Activated CD4-positive, CD25-positive, alpha-beta regulatory T cell treated with anti-CD3 and anti-CD28 coated beads, Interleukin-2, amount 50 U/mL, for 24 hours (primary cell): Measurements from ENCODE around the gene ARF1.

Experiments
- ATAC-seq, 2 donors: fragments of 150-1000 bp; cut with Tn5 transposase; one replicate each; pipeline ENCODE4 v1.10.0; 2021; ENCODE audit warnings: mild to moderate bottlenecking in 1 of 2, moderate library complexity in 1 of 2

ARF1 gene

GRCh38 chr1:228123505-228123904, 41.0 kb downstream of the ARF1 start:
- no peak for ATAC-seq

GRCh38 chr1:228125185-228125584, 42.7 kb downstream of the ARF1 start:
- no peak for ATAC-seq

- no peak for ATAC-seq
These were observed 49.3 kb downstream of the ARF1 start for GRCh38 chr1:228131766-228132165.

GRCh38 chr1:228134591-228134990, 52.1 kb downstream of the ARF1 start:
- no peak for ATAC-seq

- ATAC-seq = no peak
These were observed 54.4 kb downstream of the ARF1 start for GRCh38 chr1:228136901-228137300.

GRCh38 chr1:228139406-228139930, 57.0 kb downstream of the ARF1 start:
- ATAC-seq = no peak

- ATAC-seq = peak; percentile 90 to 93
These were observed 57.6 kb downstream of the ARF1 start, which contains the start of gene GUK1 for GRCh38 chr1:228139931-228140723. Gene GUK1, plus strand, starts transcription at chr1:228140279. Its CDS starts 24 bp downstream, at chr1:228140303.

GRCh38 chr1:228140724-228141225, 58.3 kb downstream of the ARF1 start:
- no peak for ATAC-seq

GRCh38 chr1:228141226-228142044, 58.9 kb downstream of the ARF1 start:
- no peak for ATAC-seq

- ATAC-seq = no peak
These were observed 59.7 kb downstream of the ARF1 start for GRCh38 chr1:228142155-228142691.

- no peak for ATAC-seq
These were observed 60.2 kb downstream of the ARF1 start for GRCh38 chr1:228142701-228143136.

GRCh38 chr1:228143480-228144192, 61.1 kb downstream of the ARF1 start:
- no peak for ATAC-seq

GRCh38 chr1:228144193-228144992, 61.9 kb downstream of the ARF1 start:
- ATAC-seq = no peak

GRCh38 chr1:228144993-228145343, 62.5 kb downstream of the ARF1 start:
- no peak for ATAC-seq

GRCh38 chr1:228145463-228146416, 63.2 kb downstream of the ARF1 start:
- no peak for ATAC-seq

GRCh38 chr1:228146417-228147150, 64.1 kb downstream of the ARF1 start:
- ATAC-seq = no peak

GRCh38 chr1:228147151-228147693, 64.7 kb downstream of the ARF1 start:
- no peak for ATAC-seq

- ATAC-seq = no peak
These were observed 65.3 kb downstream of the ARF1 start for GRCh38 chr1:228147768-228148167.

GRCh38 chr1:228148196-228148861, 65.8 kb downstream of the ARF1 start:
- no peak for ATAC-seq
